Bone marrow (tissue), 2 donors: Measurements from ENCODE around the gene EEA1.
A peak's percentile ranks its signal among the peaks of the same experiment; 100 is the strongest.
"Not testable (repeated sequence)": the region's sequence is repeated elsewhere in the genome, so short reads cannot be mapped to it uniquely, and the experiment has no call there.

Experiments used
- DNase-seq, 2 donors: peaks; one replicate each; lab custom pipeline; 2025; lab: John Stamatoyannopoulos, UW

EEA1 gene

DNA sequence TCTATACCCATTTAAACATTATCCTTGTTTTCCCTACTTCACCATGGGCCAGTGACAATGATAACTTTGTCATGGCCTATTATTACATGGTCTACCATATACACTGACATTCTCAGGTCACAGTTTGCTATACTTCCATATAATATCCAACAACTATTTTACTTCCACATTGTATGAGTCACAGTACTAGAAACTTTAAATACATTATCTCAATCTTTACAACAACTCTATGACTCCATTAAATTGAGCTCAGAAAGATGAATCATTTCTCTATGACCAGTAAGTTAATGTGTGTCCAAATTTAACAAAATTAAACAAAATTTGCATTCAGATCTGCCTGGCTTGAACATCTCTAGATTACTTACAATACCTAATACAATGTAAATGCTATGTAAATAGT is 132.4 kb downstream of the EEA1 start:
- no peak for DNase-seq

DNA sequence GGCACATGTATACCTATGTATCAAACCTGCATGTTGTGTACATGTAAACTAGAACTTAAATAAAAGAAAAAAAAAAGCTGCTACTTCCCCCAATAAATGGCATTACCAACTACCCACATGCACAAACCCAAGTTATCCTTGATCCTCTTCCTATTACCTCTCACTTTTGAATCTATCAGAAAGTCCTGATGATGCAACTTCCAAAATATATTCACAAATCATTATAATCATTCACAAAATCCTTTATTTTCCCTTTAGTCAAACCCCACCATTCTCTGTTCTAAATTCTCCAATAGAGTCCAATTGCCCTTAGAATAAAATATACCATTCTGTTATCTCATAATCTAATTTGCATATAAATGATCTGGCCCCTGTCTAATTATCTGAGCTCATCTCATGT is 134.3 kb downstream of the EEA1 start:
- DNase-seq = no peak

DNA sequence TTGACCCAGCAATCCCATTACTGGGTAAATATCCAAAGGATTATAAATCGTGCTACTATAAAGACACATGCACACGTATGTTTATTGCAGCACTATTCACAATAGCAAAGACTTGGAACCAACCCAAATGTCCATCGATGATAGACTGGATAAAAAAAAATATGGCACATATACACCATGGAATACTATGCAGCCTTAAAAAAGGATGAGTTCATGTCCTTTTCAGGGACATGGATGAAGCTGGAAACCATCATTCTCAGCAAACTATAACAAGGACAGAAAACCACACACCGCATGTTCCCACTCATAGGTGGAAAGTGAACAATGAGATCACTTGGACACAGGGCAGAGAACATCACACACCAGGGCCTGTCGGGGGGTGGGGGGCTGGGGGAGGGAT is 134.7 kb downstream of the EEA1 start:
- not testable (repeated sequence) for DNase-seq

DNA sequence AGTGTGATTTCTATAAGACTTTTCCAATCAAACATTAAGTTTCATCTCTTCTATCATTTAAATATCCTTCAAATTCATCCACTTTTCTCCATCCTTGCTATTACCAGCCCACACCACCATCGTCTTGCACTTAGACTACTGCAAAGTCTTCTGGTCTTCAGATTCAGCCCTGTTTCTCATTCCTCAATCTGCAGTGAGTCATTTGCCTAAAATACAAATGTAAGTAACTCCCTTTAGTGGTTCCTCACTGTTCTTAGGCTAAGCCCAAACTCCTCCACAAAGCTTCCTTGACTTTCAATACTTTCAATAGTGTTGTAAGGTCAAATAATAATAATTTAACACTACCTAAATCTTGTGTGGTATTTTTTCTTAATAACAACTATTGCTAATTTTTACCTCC is 143.1 kb downstream of the EEA1 start:
- DNase-seq = no peak

DNA sequence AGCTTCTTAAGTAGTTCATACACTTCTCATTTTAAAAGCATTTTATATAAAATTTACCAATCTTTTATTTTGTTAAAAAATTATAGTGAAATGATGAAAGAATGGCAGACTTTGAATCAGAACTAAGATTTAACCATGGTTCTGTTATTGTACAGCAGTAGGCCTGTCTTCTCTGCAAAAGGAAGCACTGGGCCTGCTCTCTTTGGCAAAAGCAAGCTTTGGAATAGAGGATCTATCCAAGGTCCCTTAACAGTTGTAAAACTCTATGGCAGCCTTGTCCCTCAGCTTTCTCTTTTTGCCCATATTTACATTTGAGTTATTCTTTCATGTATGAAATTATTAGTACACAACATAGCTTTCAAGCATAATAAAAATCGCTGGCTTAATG is 143.5 kb downstream of the EEA1 start:
- DNase-seq = no peak

DNA sequence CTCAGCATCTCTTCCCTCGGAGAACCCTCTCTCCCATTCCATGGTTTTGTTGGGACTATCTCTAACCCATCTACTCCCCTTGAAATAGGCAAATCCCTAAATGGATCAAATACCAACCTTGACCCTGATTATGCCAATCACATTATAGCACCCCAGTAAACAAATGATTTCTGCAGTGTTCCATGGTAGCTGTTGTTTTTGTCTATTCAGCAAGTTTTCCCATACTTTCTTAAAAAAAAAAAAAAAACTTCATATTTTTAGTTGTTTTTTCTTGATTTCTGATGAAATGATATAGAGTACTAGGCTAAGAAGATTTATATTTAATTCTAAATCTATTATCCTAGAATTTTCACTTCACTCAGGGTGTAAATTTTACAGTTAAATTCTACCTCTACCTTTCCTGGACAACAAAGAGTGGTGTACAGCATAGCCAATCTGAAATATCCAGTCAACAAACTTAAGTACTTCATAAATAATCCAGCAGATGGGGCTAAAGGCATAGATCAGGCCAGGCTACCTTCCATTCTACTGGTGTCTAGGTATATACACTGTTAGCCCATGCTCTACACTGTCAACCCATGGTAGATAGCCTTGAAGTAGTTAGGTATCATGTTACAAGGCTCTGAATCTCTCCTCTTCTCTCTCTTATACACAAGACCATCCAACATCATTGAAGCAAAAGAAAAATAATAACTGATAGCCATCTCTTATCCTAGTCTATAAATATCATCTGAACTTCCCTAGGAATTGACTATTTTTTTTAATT is 144.1 kb downstream of the EEA1 start:
- peak in 1 of 2 donors; percentile 79 for DNase-seq

DNA sequence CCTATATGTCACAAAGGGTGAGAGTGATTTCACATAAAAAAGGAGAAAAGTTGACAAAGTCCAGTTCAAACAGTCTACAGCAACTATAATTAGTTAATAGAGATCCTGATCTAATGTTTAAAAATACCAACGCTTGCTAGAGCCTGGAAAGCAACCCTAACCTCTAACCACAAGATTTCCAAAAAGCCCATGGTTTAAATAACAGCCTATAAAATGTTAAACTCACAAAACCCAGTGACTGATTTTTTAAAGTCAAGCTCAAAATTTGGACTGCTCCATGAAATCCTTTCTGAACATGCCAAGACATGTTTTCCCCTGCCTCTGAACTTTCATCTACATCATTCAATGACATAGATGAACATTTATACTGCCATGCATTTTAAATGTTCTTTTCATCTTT is 144.7 kb downstream of the EEA1 start:
- no peak for DNase-seq

DNA sequence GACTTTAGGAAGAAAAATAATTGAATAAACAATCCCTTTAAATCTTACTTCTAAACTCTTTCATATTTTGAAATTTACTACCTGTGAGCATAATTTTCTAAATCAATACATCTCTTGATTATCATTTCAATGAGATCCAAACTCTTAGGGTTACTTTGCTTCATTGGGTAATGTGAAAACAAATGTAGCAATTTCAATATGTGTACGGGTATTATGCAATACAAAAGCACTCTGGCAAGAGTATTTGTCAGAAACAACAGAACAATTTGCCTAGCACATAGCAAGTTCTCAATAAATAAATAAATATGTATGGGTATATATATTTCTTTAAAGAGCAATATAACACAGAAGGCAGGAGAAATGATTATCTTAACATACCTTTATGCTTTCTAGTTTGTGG is 149.2 kb downstream of the EEA1 start:
- no peak for DNase-seq

DNA sequence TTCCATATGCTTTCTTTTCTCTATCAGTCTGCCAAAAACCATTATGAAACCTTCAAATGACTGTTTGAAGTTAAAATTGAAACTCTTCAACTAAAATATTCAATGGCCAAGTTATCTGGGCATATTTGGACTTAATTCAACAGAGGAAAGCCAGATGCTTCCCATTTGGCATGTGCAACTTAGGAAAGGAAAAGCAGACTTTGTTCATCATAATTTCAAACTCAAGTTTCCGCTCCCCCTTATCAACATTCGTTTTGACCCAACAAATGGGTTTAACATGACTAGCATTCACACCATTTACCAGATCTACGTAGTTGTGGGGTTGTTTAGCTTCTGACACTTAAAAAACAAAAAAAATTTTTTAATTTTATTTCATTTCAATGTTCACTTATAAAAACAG is 150.6 kb downstream of the EEA1 start:
- DNase-seq = no peak

DNA sequence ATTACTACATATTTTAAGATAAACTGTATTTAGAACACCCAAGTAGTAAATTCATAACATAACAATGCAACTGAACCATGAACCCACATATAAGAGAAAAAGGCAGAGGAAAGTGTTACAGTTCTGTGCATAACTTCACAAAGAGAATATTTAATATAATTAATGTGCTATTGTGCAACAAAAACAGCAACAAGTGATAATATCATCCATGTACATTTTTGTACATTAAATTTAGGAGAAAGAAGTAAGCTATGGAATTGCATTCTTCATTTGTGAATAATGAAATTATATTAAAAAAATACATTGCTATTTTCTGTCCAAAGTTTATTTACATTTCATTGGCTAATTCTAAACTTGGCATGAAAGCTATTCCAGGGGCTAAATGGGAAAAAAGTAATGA is 153.7 kb downstream of the EEA1 start:
- DNase-seq = no peak

DNA sequence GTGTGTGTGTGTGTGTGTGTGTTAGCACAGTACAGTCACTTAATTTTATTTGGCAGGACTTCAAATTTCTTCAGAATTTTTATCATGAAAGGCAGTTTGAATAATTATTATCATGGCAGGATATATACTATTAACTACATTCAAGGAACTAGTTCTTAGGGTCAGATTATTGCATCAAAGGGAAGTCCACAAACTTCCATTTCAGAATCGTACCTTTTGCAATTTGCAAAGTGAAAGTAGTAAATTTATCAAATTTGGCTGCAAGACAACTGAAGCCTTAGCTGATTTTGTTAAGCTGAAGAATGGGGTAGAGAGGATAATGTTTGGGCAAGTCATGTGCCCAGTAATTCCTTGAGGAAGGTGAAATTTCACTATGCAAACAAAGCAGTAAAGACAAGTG is 158.1 kb downstream of the EEA1 start:
- DNase-seq = no peak

DNA sequence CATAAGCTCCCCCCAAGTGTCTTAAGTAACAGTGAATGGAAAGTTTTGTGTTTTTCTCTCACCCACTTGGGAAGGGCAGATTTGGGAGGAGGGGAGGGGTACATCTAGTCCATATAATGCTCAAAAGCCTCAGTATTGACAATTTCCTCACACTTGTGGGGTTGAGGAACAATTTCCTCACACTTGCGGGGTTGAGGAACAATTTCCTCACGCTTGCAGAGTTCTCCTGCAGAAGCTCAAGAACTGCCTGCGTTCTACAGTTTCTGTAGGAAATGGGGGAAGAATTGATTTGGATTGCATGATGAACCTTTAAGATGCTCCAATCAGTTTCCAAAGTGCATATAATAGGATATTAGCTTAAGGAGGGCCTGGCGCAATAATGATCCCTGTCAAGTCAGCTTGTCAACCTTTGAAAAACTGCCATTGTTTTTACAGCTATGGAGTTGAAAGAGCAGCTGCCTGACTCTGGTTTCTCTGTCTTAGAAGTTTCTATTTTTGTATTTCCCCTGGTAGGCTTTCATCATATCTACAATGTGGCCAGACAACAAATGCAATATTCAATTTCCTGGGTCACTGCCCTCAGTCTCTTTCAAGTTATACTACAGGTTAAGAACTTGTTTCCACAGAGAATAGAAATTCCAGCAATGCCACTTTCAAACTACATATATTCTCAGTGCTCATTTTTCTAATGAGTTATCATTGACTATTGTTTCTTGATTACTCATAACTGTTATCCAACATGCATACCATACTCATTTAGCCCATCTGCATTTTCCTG is 159.8 kb downstream of the EEA1 start:
- no peak for DNase-seq

DNA sequence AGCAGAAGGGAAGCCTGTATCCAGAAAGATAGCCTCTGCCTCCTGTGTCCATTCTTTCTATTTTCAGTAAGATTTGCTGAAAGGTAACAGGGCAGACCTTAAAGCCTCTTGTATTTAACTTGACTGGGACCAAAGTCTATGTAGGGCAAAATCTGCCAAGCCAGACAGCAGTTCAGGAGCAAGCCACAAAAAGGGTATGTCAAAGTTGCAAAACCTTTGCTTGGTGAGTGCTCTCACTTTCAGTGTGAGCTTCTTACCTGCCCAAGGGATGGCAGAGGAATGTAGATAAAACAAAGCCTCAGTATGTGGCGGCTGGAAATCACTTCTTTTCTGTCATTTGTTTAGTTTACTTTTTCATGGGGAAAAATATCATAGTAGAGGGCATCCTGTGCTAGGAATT is 163.2 kb downstream of the EEA1 start:
- no peak for DNase-seq

DNA sequence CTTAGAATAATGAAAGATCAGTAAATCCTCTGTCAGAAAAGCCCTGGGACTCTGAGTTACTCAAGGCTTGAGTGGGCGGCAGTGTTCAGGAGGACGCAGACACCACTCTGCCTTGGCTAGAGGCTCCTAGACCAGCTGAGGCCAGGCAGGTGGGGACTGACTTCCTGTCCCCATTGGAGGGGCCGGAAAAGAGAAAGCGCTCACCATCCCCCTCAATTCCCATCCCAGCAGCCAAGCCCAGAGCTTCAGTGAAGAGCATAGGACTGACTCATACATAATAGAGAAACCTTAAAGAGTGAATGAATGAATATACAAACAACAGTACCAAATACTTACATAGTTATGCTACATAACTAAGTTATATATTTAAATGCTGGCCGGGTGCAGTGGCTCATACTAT is 164.3 kb downstream of the EEA1 start:
- no peak for DNase-seq

DNA sequence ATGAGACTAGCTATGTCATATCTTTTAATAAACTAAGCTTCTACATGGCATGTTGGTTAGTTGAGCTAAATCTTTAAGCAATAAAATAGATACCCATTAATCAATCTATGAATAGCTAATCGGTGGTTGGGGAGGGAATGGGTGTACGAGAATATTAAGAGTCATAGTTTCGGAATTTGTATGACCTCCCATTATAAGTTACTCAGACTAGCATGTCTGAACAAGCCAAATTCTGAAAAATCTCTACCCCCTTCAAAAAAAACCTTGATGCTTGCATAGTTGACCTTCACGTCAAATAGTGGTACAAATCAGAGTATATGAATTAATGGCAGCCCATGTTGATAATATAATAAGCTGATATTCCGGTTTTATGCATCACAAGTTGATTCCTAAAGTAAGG is 166.3 kb downstream of the EEA1 start:
- DNase-seq = no peak

DNA sequence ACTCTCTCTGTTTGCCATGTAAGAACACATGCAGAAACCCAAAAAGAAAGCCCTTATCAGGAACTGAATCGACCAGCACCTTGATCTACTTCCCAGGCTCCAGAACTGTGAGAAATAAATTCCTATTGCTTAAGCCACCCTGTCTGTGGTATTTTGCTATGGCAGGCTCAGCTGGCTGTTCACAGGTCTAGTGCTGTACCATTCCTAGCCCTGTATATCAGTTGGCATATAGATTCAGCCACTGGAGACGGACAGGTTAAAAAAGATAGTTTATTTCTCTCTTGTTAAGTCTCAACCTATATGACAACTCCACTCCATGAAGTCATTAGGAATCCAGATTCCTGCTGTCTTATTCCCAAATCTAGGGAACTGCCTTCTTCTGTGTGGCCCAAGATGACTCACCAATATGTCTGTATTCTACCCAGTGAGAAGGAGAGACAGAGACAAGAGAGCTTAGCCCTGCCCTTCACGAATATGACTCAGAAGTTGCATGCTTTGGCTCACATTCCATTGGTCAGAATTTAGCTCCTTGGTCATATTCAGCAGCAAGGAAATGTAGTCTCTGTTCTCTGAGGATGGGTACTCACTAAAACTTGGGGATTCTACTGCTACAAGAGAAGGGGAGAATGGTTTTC is 169.3 kb downstream of the EEA1 start:
- no peak for DNase-seq

DNA sequence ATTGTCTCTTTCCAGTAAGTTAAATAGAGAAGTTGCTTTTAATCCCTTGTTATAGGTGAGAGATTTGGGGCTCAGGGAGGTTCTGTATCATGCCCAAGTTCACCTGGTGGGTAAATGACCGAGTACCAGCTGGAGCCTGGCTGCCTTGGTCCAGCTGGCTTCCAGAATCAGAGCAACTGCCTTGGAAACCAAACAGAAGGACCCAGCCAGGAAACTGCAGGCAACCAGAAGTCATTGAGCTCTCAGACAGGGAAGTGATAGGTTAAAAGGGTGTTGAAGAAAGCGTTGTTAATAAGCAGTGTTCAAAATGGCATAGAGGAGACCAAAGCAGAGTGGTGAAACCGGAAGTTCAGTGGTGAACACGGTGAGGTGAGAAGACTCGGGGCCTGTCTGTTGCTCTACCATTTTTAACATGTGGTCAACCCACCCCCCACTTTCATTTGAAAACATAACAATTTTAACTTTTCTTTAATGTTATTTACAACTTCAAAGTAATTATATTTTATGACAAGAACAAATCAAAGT is 171.4 kb downstream of the EEA1 start:
- no peak for DNase-seq

DNA sequence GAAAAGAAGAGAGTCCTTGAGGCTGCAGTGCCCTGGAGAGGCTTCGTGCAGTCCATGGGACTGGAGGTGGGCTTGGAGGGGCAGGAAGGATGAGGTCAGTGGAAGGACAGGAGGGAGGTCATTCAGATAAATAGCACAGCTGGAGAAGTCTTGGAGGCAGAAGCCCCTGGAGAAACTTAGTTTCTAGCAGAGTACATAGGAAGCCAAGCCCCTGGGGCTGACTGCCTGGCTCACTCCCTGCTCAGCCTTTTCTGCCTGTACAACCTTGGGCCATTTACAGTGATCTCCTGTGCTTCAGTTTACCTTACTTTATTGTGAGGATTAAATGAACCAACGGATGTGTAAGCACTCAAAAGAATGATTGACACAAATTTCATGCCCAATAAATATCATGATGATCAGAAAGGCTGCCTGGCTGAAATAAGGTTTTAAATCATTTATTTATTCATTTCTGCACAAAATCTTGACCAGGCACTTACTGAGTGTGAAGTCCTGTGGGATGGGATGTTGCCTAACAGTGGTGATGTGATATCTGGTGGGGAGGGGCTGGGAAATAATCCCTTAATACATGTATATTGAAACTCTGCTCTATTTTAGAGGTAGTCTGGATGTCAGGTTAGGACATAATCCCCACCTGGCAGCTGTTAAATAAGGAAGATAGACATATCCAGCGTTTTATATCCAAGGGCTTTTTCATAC is 172.0 kb downstream of the EEA1 start:
- DNase-seq = no peak

DNA sequence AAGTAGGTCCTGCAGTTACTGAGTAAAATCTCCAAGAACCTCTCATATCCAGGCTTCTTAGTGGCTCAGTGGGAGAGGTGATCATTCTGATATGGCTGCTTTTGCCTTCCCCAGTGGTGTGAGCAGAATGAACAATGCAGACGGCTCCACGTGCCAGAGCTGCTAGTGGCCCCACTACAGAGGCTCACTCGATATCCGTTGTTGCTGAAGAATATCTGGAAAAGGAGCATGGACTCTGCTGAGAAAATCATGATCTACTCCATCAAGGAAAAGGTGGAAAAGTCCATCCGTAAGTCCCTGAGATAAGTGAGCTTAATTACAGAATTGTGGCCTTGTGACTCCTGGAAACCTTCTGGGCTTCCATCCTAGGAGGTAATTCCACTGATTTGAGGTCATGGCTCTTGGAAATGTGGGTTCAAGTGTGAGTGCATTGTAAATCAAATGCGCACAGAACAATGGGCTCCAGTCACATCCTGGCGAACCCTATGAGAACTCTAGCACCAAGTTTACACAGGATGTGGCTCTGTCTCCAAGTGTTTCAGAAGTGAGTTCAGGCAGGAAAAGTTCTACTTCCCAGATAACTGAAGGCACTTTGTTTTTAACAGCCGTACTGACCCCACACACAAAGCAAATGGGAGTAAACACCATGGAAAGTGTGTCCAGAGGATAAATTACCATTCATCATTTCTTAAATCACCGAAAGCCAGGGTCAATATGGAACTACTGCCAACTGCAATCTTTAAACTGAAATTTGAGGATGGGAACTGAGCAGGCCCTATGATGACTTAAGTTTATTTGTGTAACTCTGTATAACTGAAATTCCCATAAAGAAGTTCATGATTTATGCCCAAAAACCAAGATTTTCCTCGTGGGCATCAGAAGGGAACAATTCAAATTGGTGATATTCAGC is 174.9 kb downstream of the EEA1 start:
- DNase-seq = no peak

DNA sequence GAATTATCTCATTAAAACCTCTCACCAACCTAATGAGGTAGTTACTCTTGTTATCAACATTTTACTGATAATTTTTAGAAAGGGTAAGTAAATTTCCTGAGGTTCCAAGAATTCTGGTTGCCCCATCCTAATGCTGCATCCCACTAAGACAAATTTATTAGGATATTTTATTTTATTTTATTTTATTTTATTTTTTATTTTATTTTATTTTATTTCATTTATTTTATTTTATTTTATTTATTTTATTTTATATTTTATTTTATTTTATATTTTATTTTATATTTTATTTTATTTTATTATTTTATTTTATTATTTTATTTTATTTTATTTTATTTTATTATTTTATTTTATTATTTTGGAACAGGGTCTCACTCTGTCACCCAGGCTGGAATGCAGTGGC is 179.4 kb downstream of the EEA1 start:
- DNase-seq = not testable (repeated sequence)

DNA sequence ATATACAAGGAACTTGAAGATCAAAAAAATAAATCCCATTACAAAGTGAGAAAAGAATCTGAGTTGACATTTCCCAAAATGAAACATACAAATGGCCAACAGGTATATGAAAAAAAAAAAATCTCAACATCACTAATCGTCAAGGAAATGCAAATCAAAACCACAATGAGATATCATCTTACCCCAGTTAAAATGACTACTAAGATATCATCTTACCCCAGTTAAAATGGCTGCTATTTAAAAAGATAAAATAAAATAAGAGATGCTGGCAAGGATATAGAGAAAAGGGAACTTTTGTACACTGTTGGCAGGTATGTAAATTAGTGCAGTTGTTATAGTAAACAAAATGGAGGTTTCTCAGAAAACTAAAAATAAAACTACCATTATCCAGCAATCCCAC is 181.9 kb downstream of the EEA1 start:
- no peak for DNase-seq
